GM12891 (cell line): ENCODE data around the gene SFTA2.

Source experiments
- DNase-seq: peaks from one replicate; pipeline ENCODE4 v3.0.0; 2011; ENCODE audit warnings: low spot score; ENCODE audit not compliant: insufficient read length
- FAIRE-seq: peaks from 2 replicates; lab custom pipeline; 2011; peaks lifted over from hg19 to GRCh38; lab: Jason Lieb, UNC
- PAX5 ChIP-seq: IDR thresholded peaks from 2 replicates; pipeline ENCODE4 v1.6.1; 2011; ENCODE audit warnings: low read length, moderate library complexity, mild to moderate bottlenecking; ENCODE audit not compliant: insufficient read depth, severe bottlenecking
- POLR2A ChIP-seq: IDR thresholded peaks from 2 replicates; pipeline ENCODE4 v1.6.1; 2011; ENCODE audit warnings: low read depth, low read length, control low read depth
- POLR2AphosphoS5 ChIP-seq: IDR thresholded peaks from 2 replicates; pipeline ENCODE4 v1.6.1; 2011; ENCODE audit warnings: low read depth, low read length, control low read depth
- POU2F2 ChIP-seq: IDR thresholded peaks from 2 replicates; pipeline ENCODE4 v1.6.1; 2011; ENCODE audit warnings: low read depth, mild to moderate bottlenecking, control low read depth, low read length, moderate library complexity
- SPI1 ChIP-seq: IDR thresholded peaks from 2 replicates; pipeline ENCODE4 v1.6.1; 2011; ENCODE audit warnings: low read depth, low read length, control low read depth
- TAF1 ChIP-seq: IDR thresholded peaks from 2 replicates; pipeline ENCODE4 v1.6.1; 2011; ENCODE audit warnings: low read depth, low read length, control low read depth

Gene SFTA2

GRCh38 chr6:30962716-30963115 lies 30.7 kb upstream of the SFTA2 start:
- FAIRE-seq (no peak), DNase-seq (no peak)
- TF ChIP-seq SPI1 (no peak), PAX5 (no peak), POLR2A (no peak), TAF1 (no peak), POU2F2 (no peak), POLR2AphosphoS5 (no peak)

GRCh38 chr6:30960907-30961673 lies 29.1 kb upstream of the SFTA2 start:
- DNase-seq (no peak), FAIRE-seq (no peak)
- TF ChIP-seq POU2F2 (no peak), PAX5 (no peak), POLR2A (no peak), POLR2AphosphoS5 (no peak)

- no peak for FAIRE-seq
- TF ChIP-seq TAF1, result no peak
- no peak for TF ChIP-seq POLR2A
- no peak for TF ChIP-seq SPI1
- TF ChIP-seq POLR2AphosphoS5, result no peak
- no peak for TF ChIP-seq POU2F2
- no peak for TF ChIP-seq PAX5
Measured at GRCh38 chr6:30957716-30958115, 25.7 kb upstream of the SFTA2 start.

GRCh38 chr6:30955367-30956042 lies 23.5 kb upstream of the SFTA2 start:
- DNase-seq (peak; percentile 80), FAIRE-seq (peak; percentile 85)
- TF ChIP-seq PAX5 (no peak), POLR2A (peak; percentile 65; the same call in 1 of the 2 replicates), TAF1 (peak; percentile 99), POLR2AphosphoS5 (peak; percentile 51; the same call in 1 of the 2 replicates), POU2F2 (peak; percentile 51; the same call in 1 of the 2 replicates), SPI1 (no peak)

More at GRCh38 chr6:30957716-30958115, 25.7 kb upstream of the SFTA2 start:
- no peak for DNase-seq

GRCh38 chr6:30954631-30955366 lies 22.8 kb upstream of the SFTA2 start:
- TF ChIP-seq PAX5 (no peak), POLR2AphosphoS5 (no peak), POU2F2 (no peak), TAF1 (no peak), POLR2A (no peak), SPI1 (no peak)
- DNase-seq (no peak), FAIRE-seq (no peak)

GRCh38 chr6:30951907-30952469 lies 20.0 kb upstream of the SFTA2 start:
- FAIRE-seq (no peak), DNase-seq (no peak)
- no peak for TF ChIP-seq PAX5
- no peak for TF ChIP-seq POU2F2
- TF ChIP-seq POLR2A, result no peak
- no peak for TF ChIP-seq TAF1
- no peak for TF ChIP-seq SPI1
- TF ChIP-seq POLR2AphosphoS5, result no peak

- FAIRE-seq, result no peak
- no peak for DNase-seq
- TF ChIP-seq POLR2A (no peak), SPI1 (no peak), POLR2AphosphoS5 (no peak), POU2F2 (no peak), PAX5 (no peak), TAF1 (no peak)
Measured at GRCh38 chr6:30948811-30949210, 16.8 kb upstream of the SFTA2 start.

GRCh38 chr6:30947231-30947630 lies 15.3 kb upstream of the SFTA2 start:
- DNase-seq (no peak), FAIRE-seq (no peak)
- no peak for TF ChIP-seq POU2F2

GRCh38 chr6:30945281-30945680 lies 13.3 kb upstream of the SFTA2 start:
- no peak for DNase-seq
- FAIRE-seq, result no peak
- TF ChIP-seq SPI1, result no peak
- TF ChIP-seq POU2F2, result no peak
- no peak for TF ChIP-seq POLR2A
- TF ChIP-seq POLR2AphosphoS5, result no peak
- TF ChIP-seq PAX5, result no peak
- TF ChIP-seq TAF1, result no peak
